NCI-H1105 (cell line): Measurements from ENCODE around the gene IFT81.
"Not testable (repeated sequence)": the region's sequence is repeated elsewhere in the genome, so short reads cannot be mapped to it uniquely, and the experiment has no call there.

ENCODE experiments used
- DNase-seq: peaks from one replicate; lab custom pipeline; 2025; lab: John Stamatoyannopoulos, UW

IFT81 gene

DNA sequence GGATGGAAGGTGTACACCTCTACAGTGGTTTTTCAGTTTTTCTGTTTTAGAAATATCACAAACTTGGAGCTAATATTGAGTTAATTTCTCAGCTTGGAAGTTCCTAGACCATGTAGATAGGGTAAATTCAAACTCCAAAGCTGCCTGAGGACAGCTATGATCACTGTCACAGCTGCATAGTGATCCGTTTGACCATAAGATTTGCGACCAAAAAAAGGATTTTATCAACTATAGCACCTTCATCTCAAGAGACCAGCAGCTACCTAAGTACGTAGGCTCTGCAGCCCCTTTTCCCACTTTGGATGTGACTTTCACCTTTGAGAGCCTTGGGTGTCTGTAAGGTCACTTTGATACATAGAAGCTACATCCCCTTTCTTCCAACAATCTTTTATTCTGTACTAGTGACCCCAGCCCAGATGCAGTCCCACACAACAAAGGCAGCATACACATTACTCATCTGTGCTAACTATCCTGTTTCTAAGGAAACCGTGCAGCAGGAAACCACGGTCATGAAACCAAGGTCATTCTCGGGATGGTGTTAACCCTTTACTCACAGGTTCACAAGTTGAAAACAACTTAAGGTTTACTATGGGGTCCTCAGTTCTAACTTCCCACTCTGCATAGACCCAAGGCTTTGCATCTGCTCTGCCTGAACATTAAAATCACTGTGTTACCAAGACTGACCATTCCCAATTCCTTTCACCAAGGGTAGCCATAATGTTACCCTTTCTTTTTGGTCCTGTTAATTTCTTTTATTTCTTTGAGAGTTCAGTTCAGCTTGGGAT is 75.4 kb downstream of the IFT81 start:
- no peak for DNase-seq

DNA sequence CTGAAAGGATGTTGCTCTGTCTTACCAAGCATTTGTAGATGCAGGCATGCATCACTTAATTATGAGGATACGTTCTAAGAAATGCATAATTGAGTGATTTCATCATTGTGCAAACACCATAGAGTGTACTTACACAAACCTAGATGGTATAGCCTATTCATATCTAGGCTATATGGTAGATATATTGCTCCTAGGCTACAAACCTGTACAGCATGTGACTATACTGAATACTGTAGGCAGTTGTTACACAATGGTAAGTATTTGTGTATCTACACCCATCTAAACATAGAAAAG is 75.9 kb downstream of the IFT81 start:
- no peak for DNase-seq

DNA sequence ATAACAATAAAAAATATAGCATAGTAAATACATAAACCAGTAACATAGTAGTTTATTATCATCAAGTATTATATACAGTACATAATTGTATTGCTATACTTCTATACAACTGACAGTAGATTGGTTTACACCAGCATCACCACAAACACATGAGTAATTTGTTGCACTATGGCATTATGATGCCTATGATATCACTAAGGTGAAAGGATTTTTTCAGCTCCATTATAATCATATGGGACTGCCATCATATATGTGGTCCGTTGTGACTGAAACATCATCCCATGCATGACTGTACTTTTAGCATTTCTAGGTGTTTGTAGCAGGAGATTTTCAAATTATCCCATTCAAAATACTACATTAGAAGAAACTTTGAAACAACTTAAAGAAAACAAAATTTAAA is 77.8 kb downstream of the IFT81 start:
- DNase-seq = no peak

DNA sequence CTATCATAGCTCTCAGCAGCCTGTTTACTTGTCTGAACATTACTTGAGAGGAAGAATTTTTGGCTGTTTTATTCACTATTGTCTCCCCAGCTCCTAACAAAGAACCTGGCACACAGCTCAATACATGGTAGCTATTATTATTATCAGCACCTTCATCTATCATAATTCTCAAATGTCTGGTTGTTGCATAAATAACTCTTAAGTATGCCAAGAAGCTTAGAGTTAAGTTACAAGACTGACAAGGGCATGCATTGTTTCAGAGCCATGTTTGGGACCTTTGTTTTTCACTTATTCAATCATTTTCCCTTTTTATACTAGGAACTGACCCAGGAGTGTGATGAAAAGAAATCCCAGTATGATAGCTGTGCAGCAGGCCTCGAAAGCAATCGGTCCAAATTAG is 79.4 kb downstream of the IFT81 start:
- no peak for DNase-seq

DNA sequence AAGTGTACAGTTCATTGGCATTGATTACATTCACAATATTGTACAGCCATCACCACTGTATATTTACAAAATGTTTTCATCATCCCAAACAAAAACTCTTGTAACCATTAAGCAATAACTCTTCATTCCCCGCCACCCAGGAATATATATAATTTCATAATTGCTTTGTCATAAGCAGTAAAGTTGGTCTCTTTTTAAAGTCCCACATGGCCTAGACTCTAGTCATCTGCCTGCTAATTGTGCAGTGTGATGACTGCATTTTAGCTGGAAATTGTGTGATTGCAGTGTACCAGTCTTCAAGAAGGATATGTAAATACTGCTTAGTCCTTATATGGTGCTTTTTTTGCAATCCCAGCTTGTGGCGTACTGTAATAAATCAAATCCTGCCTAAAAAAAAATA is 81.8 kb downstream of the IFT81 start:
- no peak for DNase-seq

DNA sequence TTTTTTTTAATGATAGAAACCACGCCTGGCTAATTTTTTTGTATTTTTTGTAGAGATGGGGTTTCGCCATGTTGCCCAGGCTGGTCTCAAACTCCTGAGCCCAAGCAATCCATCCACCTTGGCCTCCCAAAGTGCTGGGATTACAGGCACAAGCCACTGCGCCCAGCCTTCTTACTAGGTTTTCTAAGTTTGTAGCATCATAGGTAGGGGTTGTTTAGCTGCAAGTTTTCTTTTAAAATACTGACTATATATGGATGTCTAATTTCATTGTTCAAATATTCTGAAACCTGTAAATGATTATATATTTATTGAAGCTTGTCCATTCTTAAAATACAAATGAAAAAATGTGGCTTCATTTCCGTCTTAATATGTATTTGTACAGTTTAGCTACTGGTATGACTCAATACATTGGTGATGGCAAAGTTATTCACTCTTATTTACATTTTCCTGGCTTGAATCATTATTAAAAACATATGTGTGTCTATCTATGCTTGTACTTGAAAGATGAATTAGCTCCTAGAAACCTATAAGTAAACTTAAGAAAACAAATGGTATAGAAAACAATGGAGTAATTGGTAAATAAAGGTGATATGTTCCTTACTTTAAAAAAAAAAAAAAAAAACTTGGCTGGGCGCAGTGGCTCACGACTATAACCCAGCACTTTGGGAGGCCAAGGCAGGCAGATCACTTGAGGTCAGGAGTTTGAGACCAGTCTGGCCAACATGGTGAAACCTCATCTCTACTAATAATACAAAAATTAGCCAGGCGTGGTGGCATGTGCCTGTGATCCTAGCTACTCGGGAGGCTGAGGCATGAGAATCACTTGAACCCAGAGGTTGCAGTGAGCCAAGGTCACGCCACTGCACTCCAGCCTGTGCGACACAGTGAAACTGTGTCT is 87.7 kb downstream of the IFT81 start:
- not testable (repeated sequence) for DNase-seq

DNA sequence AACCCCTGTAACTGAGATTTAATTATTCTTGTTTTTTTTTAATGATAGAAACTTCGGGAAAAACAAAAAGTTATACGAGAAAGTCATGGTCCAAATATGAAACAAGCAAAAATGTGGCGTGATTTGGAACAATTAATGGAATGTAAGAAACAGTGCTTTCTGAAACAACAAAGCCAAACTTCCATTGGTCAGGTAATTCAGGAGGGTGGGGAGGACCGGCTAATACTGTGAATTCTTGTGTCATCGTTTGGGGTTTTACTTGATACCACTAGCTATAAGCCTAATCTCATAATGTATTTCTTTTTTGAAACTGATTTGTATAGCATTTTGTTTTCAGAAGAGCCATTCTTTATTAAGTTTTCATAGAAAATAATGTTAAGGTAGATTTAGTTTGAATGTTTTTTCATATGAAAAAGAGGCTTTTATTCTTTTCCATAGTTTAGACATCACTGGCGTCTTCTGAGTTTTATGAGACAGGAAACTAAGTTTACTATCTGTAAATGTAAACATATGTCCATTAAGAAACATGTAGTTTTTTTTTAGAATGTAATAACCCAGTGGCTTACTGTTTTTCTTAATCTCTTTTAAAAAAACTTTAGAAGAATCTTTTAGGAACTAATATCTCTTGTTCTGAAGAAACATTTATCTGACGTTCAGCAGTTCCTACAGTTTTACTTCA is 94.0 kb downstream of the IFT81 start:
- DNase-seq = no peak

DNA sequence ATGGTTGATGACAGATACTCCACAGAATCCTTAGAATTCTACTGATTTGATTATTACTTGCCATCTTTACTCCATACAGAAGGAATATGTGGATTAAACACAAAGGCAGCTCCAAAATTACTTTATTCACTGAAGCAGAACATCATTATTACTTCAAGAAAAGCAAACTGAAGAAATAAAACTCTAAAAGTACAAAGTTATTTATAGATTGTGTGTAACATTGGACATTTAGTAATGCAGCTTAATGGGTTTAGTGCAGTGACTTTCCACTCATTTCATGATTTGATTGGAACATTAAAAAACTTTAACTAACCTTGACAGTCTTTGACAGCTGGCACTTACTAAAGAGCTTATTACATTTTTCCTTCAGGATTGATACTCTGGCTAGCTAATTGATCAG is 97.9 kb downstream of the IFT81 start:
- DNase-seq = no peak

DNA sequence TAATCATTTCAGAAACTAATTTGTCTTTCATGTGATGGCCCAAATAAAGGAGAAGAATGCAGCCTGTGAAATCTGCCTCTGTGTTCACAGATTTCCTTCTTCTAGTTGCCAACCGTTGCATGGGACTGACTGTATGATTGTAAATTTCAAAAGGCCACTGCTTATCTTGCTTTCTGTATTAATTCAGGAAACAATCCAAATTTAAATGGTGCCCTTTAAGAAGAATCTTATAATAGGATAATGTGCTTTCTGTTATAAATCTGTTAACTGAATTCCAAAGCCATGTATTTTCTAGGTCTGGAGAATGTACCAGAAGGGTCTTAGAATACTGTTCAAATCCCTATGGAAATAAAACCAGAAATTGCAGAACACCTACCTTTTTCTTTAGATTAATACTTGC is 98.3 kb downstream of the IFT81 start:
- no peak for DNase-seq

DNA sequence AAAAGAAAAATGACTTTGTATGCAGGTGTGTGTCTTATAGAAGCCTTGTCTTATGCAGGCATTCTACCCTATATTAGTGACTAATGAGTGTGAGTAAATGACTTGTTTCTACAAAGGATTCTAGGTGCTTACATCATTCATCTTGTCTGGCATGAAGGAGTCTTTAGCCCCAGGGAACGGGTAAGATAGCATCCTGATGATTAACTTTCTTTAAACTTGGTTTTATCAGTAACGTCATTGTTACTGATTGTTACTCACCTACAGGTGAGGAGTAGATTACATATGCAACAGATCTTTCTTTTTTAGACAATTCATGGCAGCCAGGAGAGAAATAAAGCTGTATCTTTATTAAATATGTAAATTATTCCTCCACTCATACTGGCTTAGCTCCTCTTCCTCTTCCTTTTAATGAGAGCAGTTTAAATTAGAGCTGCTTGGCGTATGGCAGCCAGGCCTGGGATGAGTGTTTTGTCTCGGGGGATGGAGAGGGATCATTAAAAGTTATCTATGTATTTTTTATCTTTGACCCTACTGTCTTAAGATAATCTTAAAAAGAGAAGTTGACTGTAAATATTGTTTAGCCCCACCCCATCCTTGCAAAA is 99.7 kb downstream of the IFT81 start:
- DNase-seq = no peak

DNA sequence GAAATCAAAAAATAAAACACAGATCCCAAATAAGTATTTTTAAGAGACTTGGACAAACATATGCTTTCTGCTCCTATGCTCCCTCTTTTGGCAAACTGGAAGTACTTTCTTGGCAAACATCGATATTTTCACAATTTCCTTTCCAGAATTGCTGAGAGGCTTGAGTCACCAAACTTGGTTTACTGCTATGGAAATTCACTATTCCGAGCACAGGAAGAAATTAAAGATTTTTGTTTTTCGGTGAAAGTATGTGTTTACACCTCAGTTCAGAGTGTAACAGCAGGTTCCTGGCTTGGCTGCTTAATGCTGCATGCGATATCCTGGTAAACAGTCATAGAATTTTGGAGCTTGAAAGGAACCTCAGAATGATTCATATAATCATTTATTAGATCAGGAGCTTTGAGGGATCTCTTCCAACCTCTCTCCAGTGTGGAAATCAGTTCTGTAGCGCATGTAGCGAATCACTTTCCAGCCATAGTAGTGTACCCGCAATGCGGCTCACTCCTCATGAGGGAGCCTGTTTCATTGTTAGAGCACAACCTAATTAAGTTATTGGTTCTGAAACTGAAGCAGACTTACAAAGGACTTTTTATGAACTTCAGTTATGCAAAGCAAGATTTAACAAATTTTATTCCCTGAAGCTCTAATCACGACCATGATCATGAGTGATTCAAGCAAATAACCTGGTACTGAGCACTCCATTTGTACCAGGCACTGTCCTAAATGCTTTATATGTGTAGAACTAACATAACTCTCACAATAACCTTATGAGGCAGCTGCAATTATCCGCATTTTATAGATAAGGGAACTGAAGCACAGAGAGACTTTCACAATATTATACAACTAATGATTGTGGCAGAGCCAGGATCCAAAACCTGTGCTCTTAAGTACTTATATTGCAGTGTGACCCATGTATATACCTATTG is 100.5 kb downstream of the IFT81 start:
- DNase-seq = no peak

DNA sequence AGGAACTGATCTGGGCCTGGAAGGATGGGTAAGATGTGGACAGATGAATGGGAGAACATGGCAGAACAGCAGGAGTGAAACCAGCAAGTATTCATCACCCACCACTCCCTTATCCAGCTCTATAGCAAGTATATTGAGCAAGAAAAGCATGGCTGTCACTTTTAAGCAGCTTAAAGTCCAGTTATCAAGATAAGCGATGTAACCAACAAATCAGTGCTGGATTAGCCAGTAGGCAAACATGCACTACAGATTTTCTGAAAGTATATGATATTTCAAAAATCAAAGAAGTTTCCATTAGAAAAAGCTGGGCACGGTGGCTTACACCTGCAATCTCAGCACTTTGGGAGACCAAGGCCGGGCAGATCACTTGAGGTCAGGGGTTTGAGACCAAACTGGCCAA is 103.0 kb downstream of the IFT81 start:
- no peak for DNase-seq

DNA sequence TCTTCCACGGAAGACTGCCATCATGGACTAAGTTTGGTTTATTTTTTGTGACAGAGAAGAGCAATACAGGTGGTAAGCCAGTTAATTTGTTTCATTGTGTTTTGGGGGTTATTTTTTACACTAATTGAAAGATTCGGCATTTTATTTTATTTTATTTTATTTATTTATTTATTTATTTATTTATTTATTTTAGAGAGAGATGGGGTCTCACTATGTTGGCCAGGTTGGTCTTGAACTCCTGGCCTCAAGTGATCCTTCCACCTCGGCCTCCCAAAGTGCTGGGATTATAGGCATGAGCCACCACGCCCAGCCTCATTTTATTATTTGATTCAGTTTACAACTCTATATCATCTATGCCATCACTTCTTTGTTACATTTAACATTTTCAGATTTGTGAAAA is 104.2 kb downstream of the IFT81 start:
- DNase-seq = not testable (repeated sequence)

DNA sequence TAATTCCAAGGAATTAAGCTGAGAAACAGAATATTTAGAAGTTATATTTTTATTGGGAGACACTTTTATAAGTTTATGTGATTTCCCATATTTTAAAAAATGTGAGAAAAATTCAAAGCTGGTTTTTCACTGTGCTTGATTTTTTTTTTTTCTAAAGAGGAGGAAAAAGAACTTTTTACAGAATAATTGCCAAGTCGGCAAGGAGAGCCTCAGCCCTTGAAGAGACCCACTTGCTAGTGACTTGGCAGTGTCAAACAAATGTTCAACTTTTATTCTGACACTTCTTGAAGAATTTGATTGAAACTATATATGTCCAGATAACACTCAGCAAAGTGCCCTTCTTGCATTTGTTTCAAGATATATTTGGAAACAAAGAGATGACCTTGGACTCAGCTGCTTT is 104.6 kb downstream of the IFT81 start:
- no peak for DNase-seq

DNA sequence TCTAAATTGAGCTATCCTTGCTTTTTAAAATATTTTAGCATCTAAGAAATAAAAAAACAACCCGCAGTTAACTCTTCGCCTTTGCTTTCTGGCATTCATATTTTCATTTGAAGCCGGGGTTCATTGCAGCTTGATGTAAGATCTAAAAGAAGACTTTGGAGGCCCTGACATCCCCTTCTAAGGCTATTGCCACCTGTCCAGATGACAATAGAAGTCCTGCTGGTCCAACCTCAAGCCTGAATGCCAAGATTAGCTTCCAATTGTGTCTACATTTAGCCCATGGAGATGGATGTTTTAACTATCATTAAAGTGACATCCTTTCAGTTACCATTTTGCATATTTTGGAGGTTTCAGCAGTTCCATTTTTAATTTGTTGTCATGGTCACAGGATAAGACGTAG is 105.3 kb downstream of the IFT81 start:
- DNase-seq = no peak

DNA sequence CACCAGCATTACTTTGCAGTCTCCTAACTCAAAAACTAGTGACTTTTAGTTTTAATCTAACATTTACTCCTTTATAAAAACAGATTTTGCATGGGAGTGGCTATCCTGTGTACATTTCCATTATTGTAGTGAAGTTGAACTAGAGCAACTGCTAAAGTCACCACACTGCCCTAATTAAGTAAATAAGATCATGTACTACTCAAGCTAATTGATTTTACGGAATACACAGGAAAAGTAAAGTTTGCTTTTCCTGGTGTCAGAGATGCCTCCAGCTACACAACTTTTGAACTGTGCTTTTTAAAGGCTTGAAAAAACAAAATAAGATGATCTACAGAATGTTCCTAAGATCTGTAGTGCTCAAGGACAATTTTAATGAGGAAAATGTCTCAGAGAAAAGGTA is 106.5 kb downstream of the IFT81 start:
- DNase-seq = no peak

DNA sequence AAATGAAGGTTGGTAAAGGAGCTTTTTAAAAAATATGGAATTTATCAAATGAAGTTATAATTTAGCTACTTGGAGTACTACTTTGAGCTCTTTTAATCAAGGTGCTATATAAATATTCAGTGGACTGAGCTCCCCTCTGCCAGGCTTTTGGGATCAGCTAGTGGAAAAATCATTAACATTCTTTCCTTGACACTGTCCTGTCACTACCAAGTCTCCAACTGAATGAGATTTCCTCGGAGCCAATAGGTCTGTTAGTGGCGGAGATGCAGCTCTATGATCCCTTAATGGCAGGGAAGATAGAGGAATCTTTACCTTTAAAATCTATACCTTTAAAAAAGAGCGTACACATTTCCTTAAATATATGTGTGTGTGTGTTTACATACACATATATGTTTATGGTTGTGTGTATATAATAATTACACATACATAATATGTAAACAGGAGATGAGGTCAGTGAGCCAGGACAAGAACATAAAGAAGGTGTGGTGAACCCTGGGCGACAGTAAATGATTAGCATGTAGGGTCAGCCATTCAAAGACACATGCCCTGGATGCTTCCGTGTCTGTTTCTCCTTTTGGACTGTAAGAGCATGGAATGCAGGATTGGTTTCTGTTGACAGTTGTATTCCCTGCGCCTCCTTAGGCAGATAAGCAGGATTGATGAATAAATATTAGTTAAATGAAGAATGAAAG is 109.2 kb downstream of the IFT81 start:
- no peak for DNase-seq

DNA sequence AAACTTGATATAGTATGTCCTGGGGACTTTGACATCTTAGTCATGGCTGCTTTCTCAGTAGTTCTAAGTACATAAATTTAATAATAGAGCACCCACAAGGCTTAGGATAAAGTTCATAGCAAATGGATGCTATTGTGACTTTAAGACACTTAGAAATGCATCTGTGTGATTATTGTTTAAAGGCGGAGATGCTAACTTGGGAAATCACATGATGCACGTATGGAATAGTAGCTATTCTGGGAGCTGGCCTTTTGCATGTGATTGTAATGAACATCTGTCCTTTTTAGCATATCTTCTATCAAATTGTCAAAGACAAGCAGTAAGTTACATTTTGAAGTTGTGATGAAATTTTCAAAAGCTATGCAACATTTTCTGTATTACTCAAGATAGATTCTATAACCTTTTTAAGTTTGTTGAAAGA is 110.2 kb downstream of the IFT81 start:
- DNase-seq = no peak

DNA sequence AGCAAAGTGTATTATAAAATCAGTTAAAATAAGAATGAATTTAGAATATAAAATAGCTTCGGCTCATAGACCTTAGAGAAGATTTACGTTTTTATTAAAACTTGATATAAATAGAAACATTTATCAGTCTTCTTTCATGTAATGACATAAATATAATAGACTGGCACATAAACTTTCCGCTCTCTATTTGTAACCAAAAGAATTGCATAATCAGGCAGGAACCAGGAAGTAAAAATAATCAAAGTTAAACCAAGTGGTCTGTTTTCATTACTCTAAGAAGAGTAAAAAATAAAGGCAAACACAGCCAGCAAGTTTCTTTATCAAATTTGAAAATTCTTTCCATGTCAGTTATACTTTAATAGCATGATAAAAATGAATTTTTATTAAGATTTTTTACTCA is 110.6 kb downstream of the IFT81 start:
- DNase-seq = no peak

DNA sequence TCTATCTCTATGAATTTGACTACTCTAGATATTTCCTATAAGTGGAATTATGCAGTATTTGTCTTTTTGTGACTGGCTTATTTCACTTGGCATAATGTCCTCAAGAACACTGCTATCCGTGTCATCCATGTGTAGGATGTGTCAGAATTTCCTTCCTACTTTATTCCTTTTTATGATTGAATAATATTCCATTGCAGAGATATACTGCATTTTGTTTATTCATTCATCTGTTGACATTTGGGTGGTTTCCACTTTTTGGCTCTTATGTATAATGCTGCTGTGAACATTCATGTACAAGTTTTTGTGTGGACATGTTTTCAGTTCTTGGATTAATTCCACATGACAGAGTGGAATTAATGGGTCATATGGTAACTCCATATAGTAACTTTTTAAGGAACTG is 111.2 kb downstream of the IFT81 start:
- DNase-seq = no peak

DNA sequence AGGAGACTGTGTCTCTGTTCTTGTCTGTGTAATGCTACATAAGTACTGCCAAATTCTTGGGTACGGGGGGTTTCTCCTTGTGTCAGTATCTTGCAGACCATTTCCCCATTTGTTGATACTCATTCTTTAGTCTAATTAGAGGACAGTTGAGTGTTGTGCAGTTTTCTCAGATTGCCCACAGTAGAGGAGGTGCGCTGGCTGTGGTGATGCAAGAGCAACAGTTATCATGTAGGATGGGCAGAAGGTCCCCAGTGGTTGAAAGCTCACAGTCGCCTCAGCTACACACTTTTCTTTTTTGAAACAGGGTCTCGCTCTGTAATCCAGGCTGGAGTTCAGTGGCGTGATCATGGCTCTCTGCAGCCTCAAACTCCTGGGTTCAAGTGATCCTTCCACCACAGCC is 119.1 kb downstream of the IFT81 start:
- no peak for DNase-seq
